A673 (cell line): ENCODE measurements around the gene SDC4. TPM values are rescaled to one million over a fixed set of nuclear protein-coding genes. Genes with fewer than 3 reads are reported as not detected.

Experiments used
- BruUV-seq: library from RNA; stranded (reverse); fragments of 400-500 nt; replicated peaks from 2 replicates; lab custom pipeline; 2021; lab: Mats Ljungman, UMichigan
- CTCF ChIA-PET: fragments of 300-600 bp; sonication (Branson Sonifier 250); formaldehyde crosslinking; loops from one replicate; lab custom pipeline; 2022; ENCODE audit warnings: antibody characterized with exemption; lab: Charles Lee
- POLR2A ChIA-PET: fragments of 300-600 bp; sonication (Branson Sonifier 250); formaldehyde crosslinking; loops from one replicate; lab custom pipeline; 2022; ENCODE audit warnings: antibody characterized with exemption; ENCODE audit not compliant: low non-redundant PET; lab: Charles Lee
- DNase-seq: peaks from one replicate; pipeline ENCODE4 v3.0.0-alpha.2; 2015; ENCODE audit warnings: low spot score
- H3K27ac ChIP-seq: fragments of 200-600 bp; sonication (generic); 2 replicates; pipeline ENCODE4 v1.5.1; 2016; ENCODE audit warnings: mixed run types, low read depth, mild to moderate bottlenecking, mixed read lengths, antibody characterized with exemption, low read length; ENCODE audit not compliant: poor library complexity, severe bottlenecking
- H3K27me3 ChIP-seq: fragments of 200-600 bp; sonication (generic); replicated peaks from 2 replicates; pipeline ENCODE4 v1.6.1; 2017; ENCODE audit warnings: mixed run types, low read depth, mild to moderate bottlenecking, mixed read lengths, antibody characterized with exemption, low read length; ENCODE audit not compliant: insufficient read depth, poor library complexity
- H3K36me3 ChIP-seq: fragments of 200-600 bp; sonication (generic); 2 replicates; pipeline ENCODE4 v1.6.1; 2016; ENCODE audit warnings: mixed run types, mild to moderate bottlenecking, mixed read lengths, antibody characterized with exemption, low read length; ENCODE audit not compliant: insufficient read depth, poor library complexity, severe bottlenecking
- H3K4me1 ChIP-seq: fragments of 200-600 bp; sonication (generic); 2 replicates; pipeline ENCODE4 v1.6.1; 2017; ENCODE audit warnings: mixed run types, mild to moderate bottlenecking, mixed read lengths, antibody characterized with exemption, low read length; ENCODE audit not compliant: insufficient read depth, poor library complexity, severe bottlenecking
- H3K4me3 ChIP-seq: fragments of 200-600 bp; sonication (generic); 2 replicates; pipeline ENCODE4 v1.5.1; 2016; ENCODE audit warnings: low read depth, mixed run types, mild to moderate bottlenecking, mixed read lengths, low read length; ENCODE audit not compliant: poor library complexity, severe bottlenecking
- H3K9me3 ChIP-seq: fragments of 200-600 bp; sonication (generic); 2 replicates; pipeline ENCODE4 v1.6.1; 2016; ENCODE audit warnings: mixed run types, low read depth, mild to moderate bottlenecking, mixed read lengths, antibody characterized with exemption, low read length; ENCODE audit not compliant: poor library complexity, severe bottlenecking
- CTCF ChIP-seq: fragments of 300-800, 200-600 bp; sonication (generic); conservative IDR thresholded peaks from 2 replicates; pipeline ENCODE4 v1.5.1; 2017; ENCODE audit warnings: low read depth, mild to moderate bottlenecking, antibody characterized with exemption, low read length, moderate library complexity, mixed read lengths
- EZH2 ChIP-seq: fragments of 200-600 bp; sonication (generic); IDR thresholded peaks from 2 replicates; pipeline ENCODE4 v1.6.1; 2017; ENCODE audit warnings: borderline replicate concordance, low read depth, mild to moderate bottlenecking, mixed read lengths, antibody characterized with exemption, low read length; ENCODE audit not compliant: poor library complexity, severe bottlenecking
- intact Hi-C: fragments of 100-400 bp; cut with micrococcal nuclease; formaldehyde crosslinking; loops from one replicate; pipeline ENCODE4 v1.10.0; 2022; ENCODE audit not compliant: unreplicated experiment
- total RNA-seq: library from RNA; stranded (reverse); gene quantifications from 2 replicates; pipeline ENCODE4 v1.2.3, GENCODE V29; 2021

Gene SDC4
- total RNA-seq, 1 experiment from 2014 or later: 16.3 TPM

GRCh38 chr20:45337367-45338120 lies 10.7 kb downstream of the SDC4 start:
- no peak for DNase-seq
- TF ChIP-seq CTCF: no peak
- no peak for TF ChIP-seq EZH2
- Histone ChIP-seq H3K27me3 (no peaks in the 10 kb centered on the region), H3K4me3 (no peak overlapping the region), H3K4me1 (no peaks in the 10 kb centered on the region), H3K9me3 (no peaks in the 10 kb centered on the region), H3K36me3 (peaks cover 9% of the 10 kb centered on the region), H3K27ac (no peak overlapping the region)
- BruUV-seq: no TSS peak
- ChIA-PET POLR2A (no interaction called here), CTCF (no interaction called here)
- intact Hi-C loops: no loop called here

GRCh38 chr20:45336530-45337366 lies 11.5 kb downstream of the SDC4 start:
- no peak overlapping the region for H3K4me3 ChIP-seq
- intact Hi-C loops: no loop called here
- H3K4me1 ChIP-seq: no peaks in the 10 kb centered on the region
- TF ChIP-seq EZH2 (no peak), CTCF (no peak)
- no peaks in the 10 kb centered on the region for H3K27me3 ChIP-seq
- ChIA-PET POLR2A (no interaction called here), CTCF (no interaction called here)
- DNase-seq: no peak
- H3K27ac ChIP-seq: no peak overlapping the region
- BruUV-seq: no TSS peak
- H3K9me3 ChIP-seq: no peaks in the 10 kb centered on the region
- H3K36me3 ChIP-seq: peaks cover 9% of the 10 kb centered on the region

GRCh38 chr20:45330476-45330875 lies 17.7 kb downstream of the SDC4 start:
- CTCF ChIA-PET: interaction anchor here (0.6 kb wide), 1 partner anchor 54 kb away, joined by 3 read pairs; no protein-coding TSS in a partner anchor
- no TSS peak for BruUV-seq
- no peak for TF ChIP-seq CTCF
- TF ChIP-seq EZH2: no peak

More at GRCh38 chr20:45330476-45330875, 17.7 kb downstream of the SDC4 start:
- Histone ChIP-seq H3K36me3 (peaks cover 23% of the 10 kb centered on the region), H3K27ac (no peak overlapping the region), H3K4me3 (no peak overlapping the region), H3K27me3 (no peaks in the 10 kb centered on the region), H3K4me1 (peaks cover 6% of the 10 kb centered on the region), H3K9me3 (no peaks in the 10 kb centered on the region)
- POLR2A ChIA-PET: no interaction called here
- DNase-seq: no peak
- intact Hi-C loops: no loop called here
